SK-N-SH (cell line): Measurements from ENCODE around the gene CPNE4. TPM values are rescaled to one million over a fixed set of nuclear protein-coding genes. Genes with fewer than 3 reads are reported as not detected.

ENCODE experiments used
- CTCF ChIA-PET: fragments of 300-600, 350-600 bp; formaldehyde crosslinking; extraction: SDS; loops from one replicate; lab custom pipeline; 2021; lab: Yijun Ruan, JAX
- POLR2A ChIA-PET: fragments of 350-600 bp; sonication (Branson Sonifier 250); formaldehyde crosslinking; extraction: SDS; loops from one replicate; lab custom pipeline; 2020; ENCODE audit warnings: antibody characterized with exemption, inconsistent platforms; lab: Yijun Ruan, JAX
- DNase-seq: peaks from one replicate; pipeline ENCODE4 v3.0.0; 2012
- H2AFZ ChIP-seq: fragments of 200-600 bp; sonication (generic); 2 replicates; pipeline ENCODE4 v1.8.1; 2016; ENCODE audit warnings: antibody characterized with exemption, mild to moderate bottlenecking, low read depth
- H3F3A ChIP-seq: fragments of 200-600 bp; sonication (generic); replicated peaks from 2 replicates; pipeline ENCODE3; 2016; ENCODE audit warnings: antibody characterized with exemption, mild to moderate bottlenecking; ENCODE audit not compliant: insufficient read depth
- H3K27ac ChIP-seq, 2 experiments: fragments of 200-500 bp in 1 of 2; fragments of 200-600 bp in 1 of 2; sonication (Bioruptor generic) in 1 of 2; sonication (generic), shearing (Covaris generic) in 1 of 2; 2 replicates each; pipeline versions ENCODE4 v1.5.1 to v1.6.1; 2014 to 2016; ENCODE audit warnings: low read depth in 2 of 2, inconsistent platforms in 1 of 2, low read length in 1 of 2, mild to moderate bottlenecking in 1 of 2, mixed read lengths in 1 of 2
- H3K27me3 ChIP-seq: fragments of 200-600 bp; sonication (generic), shearing (Covaris generic); 2 replicates; pipeline ENCODE4 v1.6.1; 2016; ENCODE audit warnings: mixed run types; ENCODE audit not compliant: insufficient read depth
- H3K36me3 ChIP-seq, 2 experiments: fragments of 200-500 bp in 1 of 2; fragments of 200-600 bp in 1 of 2; sonication (Bioruptor generic) in 1 of 2; sonication (generic) in 1 of 2; replicated peaks in 1 of 2; 2 replicates each; pipeline versions ENCODE3 to v1.5.1; 2014 to 2016; ENCODE audit warnings: low read length in 1 of 2, mild to moderate bottlenecking in 1 of 2; ENCODE audit not compliant: insufficient read depth in 2 of 2, control insufficient read depth in 1 of 2
- H3K4me1 ChIP-seq, 2 experiments: fragments of 200-500 bp in 1 of 2; fragments of 200-600 bp in 1 of 2; sonication (Bioruptor generic) in 1 of 2; sonication (generic), shearing (Covaris generic) in 1 of 2; 2 replicates each; pipeline versions ENCODE4 v1.5.1 to v1.6.1; 2014 to 2016; ENCODE audit warnings: low read depth in 1 of 2, low read length in 1 of 2, mixed run types in 1 of 2; ENCODE audit not compliant: insufficient read depth in 2 of 2, control insufficient read depth in 1 of 2
- H3K4me2 ChIP-seq: fragments of 200-600 bp; sonication (generic), shearing (Covaris generic); 2 replicates; pipeline ENCODE4 v1.6.1; 2017; ENCODE audit warnings: mixed run types
- H3K4me3 ChIP-seq, 2 experiments: fragments of 200-500 bp in 1 of 2; fragments of 200-600 bp in 1 of 2; sonication (Bioruptor generic) in 1 of 2; sonication (generic), shearing (Covaris generic) in 1 of 2; 2 replicates each; pipeline versions ENCODE4 v1.5.1 to v1.8.1; 2014 to 2016; ENCODE audit warnings: low read depth in 2 of 2, inconsistent platforms in 1 of 2, low read length in 1 of 2, mild to moderate bottlenecking in 1 of 2, mixed read lengths in 1 of 2, moderate library complexity in 1 of 2
- H3K79me2 ChIP-seq: fragments of 200-600 bp; sonication (generic); 2 replicates; pipeline ENCODE4 v1.8.1; 2017; ENCODE audit warnings: mild to moderate bottlenecking; ENCODE audit not compliant: insufficient read depth
- H3K9ac ChIP-seq: fragments of 200-600 bp; sonication (generic); 2 replicates; pipeline ENCODE4 v1.6.1; 2017; ENCODE audit warnings: mixed run types
- H3K9me2 ChIP-seq: fragments of 200-600 bp; sonication (generic); 2 replicates; pipeline ENCODE4 v1.6.1; 2017; ENCODE audit warnings: mixed run types
- H3K9me3 ChIP-seq: fragments of 200-600 bp; sonication (generic); 2 replicates; pipeline ENCODE4 v1.6.1; 2017; ENCODE audit warnings: mixed run types, mild to moderate bottlenecking, moderate library complexity
- H4K20me1 ChIP-seq: fragments of 200-600 bp; sonication (generic); 2 replicates; pipeline ENCODE4 v1.6.1; 2017; ENCODE audit warnings: mild to moderate bottlenecking, mixed run types; ENCODE audit not compliant: insufficient read depth
- CHD2 ChIP-seq: fragments of 150-350 bp; IDR thresholded peaks from 2 replicates; pipeline ENCODE4 v1.6.1; 2018; ENCODE audit warnings: low read length; ENCODE audit not compliant: partially characterized antibody
- EP300 ChIP-seq, 2 experiments: IDR thresholded peaks; 2 replicates each; pipeline versions ENCODE4 v1.4.0 to v1.6.1; 2012; ENCODE audit warnings: borderline replicate concordance in 1 of 2, low read depth in 1 of 2, low read length in 1 of 2
- GATA2 ChIP-seq: sonication (generic); formaldehyde crosslinking; IDR thresholded peaks from 2 replicates; pipeline ENCODE4 v1.5.0; 2020; ENCODE audit warnings: mild to moderate bottlenecking, missing genetic modification reagents
- MEF2A ChIP-seq: IDR thresholded peaks from 2 replicates; pipeline ENCODE4 v1.4.0; 2012; ENCODE audit warnings: low read depth, borderline replicate concordance
- NFIC ChIP-seq: IDR thresholded peaks from 2 replicates; pipeline ENCODE4 v1.4.0; 2012; ENCODE audit warnings: borderline replicate concordance
- POLR2AphosphoS5 ChIP-seq: IDR thresholded peaks from 2 replicates; pipeline ENCODE4 v1.6.1; 2012; ENCODE audit warnings: low read depth, low read length
- RAD21 ChIP-seq: IDR thresholded peaks from 2 replicates; pipeline ENCODE4 v1.6.1; 2012; ENCODE audit warnings: mild to moderate bottlenecking, low read length
- RCOR1 ChIP-seq: fragments of 150-350 bp; IDR thresholded peaks from 2 replicates; pipeline ENCODE4 v1.6.1; 2017; ENCODE audit warnings: antibody characterized with exemption, low read length
- RFX5 ChIP-seq: IDR thresholded peaks from 2 replicates; pipeline ENCODE4 v1.6.1; 2012; ENCODE audit warnings: mild to moderate bottlenecking, improper control_type of control experiment, low read length
- SIN3A ChIP-seq: IDR thresholded peaks from 2 replicates; pipeline ENCODE4 v1.6.1; 2012; ENCODE audit warnings: low read depth, mild to moderate bottlenecking, low read length, moderate library complexity, borderline replicate concordance
- SMC3 ChIP-seq: IDR thresholded peaks from 2 replicates; pipeline ENCODE4 v1.6.1; 2012; ENCODE audit warnings: low read depth, low read length, improper control_type of control experiment
- TAF1 ChIP-seq: IDR thresholded peaks from 2 replicates; pipeline ENCODE4 v1.6.1; 2012; ENCODE audit warnings: low read depth, mild to moderate bottlenecking, low read length, moderate library complexity, borderline replicate concordance
- TCF12 ChIP-seq: IDR thresholded peaks from 2 replicates; pipeline ENCODE4 v1.4.0; 2012
- WGBS: methylation state at CpG from one replicate; pipeline ENCODE4 v1.1.6; 2017; ENCODE audit warnings: low lambda C conversion rate; 5-methylcytosine and 5-hydroxymethylcytosine counted together
- polyA plus RNA-seq, 3 experiments: library from polyadenylated mRNA; depleted of rRNA; stranded (reverse); fragments of >200 nt; gene quantifications; 2 replicates each; pipeline ENCODE4 v1.2.3, GENCODE V29; 2012
- TF ChIP-seq, protein P1 (sequence below): fragments of 150-350 bp; IDR thresholded peaks from 2 replicates; pipeline ENCODE4 v1.6.1; 2016; ENCODE audit warnings: mild to moderate bottlenecking, low read depth, low read length
- TF ChIP-seq, protein P2 (sequence below): fragments of 200-600 bp; sonication (generic); IDR thresholded peaks from 2 replicates; pipeline ENCODE4 v1.6.1; 2017; ENCODE audit warnings: antibody characterized with exemption, mild to moderate bottlenecking, moderate library complexity
- TF ChIP-seq, protein P3 (sequence below): IDR thresholded peaks from 2 replicates; pipeline ENCODE4 v1.6.1; 2012; ENCODE audit warnings: mild to moderate bottlenecking, low read depth, low read length, moderate library complexity
- TF ChIP-seq, protein P4 (sequence below): IDR thresholded peaks from 2 replicates; pipeline ENCODE4 v1.4.0; 2012; ENCODE audit warnings: low read depth, borderline replicate concordance

CPNE4 gene
- polyA plus RNA-seq, 1 of the 3 experiments (the other 2 are of a cell fraction), result not detected

DNA sequence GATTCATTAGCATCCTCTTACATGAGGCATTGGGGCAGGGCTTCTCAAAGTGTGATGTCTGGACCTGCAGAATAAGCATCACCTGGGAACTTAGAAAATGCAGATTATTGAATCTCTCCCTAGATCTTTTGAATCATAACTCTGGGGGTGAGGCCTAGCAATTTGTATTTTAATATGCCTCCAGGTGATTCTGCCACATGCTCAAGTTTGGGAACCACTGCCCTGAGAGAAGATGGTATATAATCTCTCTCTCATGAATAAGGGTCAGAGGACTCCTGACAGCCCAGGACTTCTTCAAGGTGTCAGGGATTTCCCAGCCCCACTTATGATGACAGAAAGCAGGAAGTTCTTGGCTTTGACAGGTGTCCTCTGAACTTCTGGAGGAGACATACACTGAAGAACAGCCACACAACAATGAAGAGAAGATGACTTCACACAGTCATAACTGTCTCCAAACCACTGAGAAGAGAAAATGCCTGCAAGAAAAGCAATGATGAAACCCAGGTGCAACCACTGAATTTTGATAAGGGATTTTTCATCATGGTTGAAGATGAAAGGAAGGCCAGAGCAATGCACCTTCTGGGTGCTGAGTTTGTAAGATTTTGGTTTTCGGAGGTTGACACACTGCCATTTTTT is 320.1 kb downstream of the CPNE4 start:
- 64% methylated on average over 1 of the region's 1 CpG for WGBS

DNA sequence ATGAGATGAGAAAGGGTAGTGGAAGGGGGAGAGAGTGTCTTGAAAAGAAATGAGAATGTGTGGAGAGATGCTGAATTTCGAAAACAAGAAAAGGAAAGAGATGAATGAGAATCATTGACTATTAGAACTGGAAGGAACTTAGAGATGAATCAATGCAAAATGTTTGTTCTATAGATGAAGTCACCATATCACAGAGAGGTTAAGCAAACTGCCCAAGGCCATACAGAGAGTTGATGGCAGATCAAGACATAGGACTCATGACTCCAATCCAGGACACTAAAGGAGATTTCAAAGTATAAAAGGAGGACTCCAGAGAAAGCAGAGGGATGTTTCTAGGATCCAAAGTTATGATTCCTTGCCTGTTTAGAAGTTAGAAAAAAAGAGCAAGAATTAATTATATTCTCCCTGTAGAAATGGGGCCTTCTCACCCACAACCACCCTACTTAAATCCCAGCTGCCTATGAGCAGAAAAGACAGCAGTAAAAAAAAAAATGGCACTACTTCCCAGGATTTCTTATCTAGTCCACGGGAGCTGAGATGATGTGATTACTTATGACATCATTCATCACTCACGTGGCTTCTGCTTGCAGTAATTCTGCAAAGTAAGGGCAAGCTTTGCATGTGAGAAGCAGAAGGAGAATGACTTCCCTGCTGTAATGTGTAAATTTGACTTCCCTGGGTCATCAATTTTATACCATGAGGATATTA is 321.2 kb downstream of the CPNE4 start:
- peaks cover 0 to 5% of the 10 kb centered on the region in 2 experiments; a peak in 2 of 4 replicates for H3K4me1 ChIP-seq
- WGBS, result 12% methylated on average over 3 of the region's 3 CpGs
- DNase-seq, result no peak
- no peak overlapping the region for H3K4me2 ChIP-seq
- H3K36me3 ChIP-seq, result no peaks in the 10 kb centered on the region
- no peaks in the 10 kb centered on the region for H3K27me3 ChIP-seq
- ChIA-PET CTCF (interaction anchor here (1.4 kb wide), 1 partner anchor 12 kb away, joined by 4 read pairs; no protein-coding TSS in a partner anchor), POLR2A (no interaction called here)
- H2AFZ ChIP-seq, result no peak overlapping the region
- H4K20me1 ChIP-seq, result no peaks in the 10 kb centered on the region
- no peak overlapping the region for H3K27ac ChIP-seq
- no peaks in the 10 kb centered on the region for H3F3A ChIP-seq
- H3K79me2 ChIP-seq, result no peaks in the 10 kb centered on the region
- no peak overlapping the region for H3K9ac ChIP-seq
- H3K4me3 ChIP-seq, result no peak overlapping the region
- no peaks in the 10 kb centered on the region for H3K9me2 ChIP-seq
- no peaks in the 10 kb centered on the region for H3K9me3 ChIP-seq
- TF ChIP-seq MEF2A (no peak), SIN3A (no peak), TAF1 (no peak), RFX5 (no peak), RAD21 (no peak), GATA2 (CRISPR knock-in tag) (no peak), EP300 (IDR thresholded peaks at IDR 0.05; ENCODE audit: borderline replicate concordance in 1 of 2, low read depth in 1 of 2, low read length in 1 of 2) (no peak), POLR2AphosphoS5 (no peak), SMC3 (no peak), TCF12 (no peak), RCOR1 (no peak), CHD2 (no peak)
- TF ChIP-seq, protein P1, sequence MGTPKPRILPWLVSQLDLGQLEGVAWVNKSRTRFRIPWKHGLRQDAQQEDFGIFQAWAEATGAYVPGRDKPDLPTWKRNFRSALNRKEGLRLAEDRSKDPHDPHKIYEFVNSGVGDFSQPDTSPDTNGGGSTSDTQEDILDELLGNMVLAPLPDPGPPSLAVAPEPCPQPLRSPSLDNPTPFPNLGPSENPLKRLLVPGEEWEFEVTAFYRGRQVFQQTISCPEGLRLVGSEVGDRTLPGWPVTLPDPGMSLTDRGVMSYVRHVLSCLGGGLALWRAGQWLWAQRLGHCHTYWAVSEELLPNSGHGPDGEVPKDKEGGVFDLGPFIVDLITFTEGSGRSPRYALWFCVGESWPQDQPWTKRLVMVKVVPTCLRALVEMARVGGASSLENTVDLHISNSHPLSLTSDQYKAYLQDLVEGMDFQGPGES, result no peak
- TF ChIP-seq, protein P2, sequence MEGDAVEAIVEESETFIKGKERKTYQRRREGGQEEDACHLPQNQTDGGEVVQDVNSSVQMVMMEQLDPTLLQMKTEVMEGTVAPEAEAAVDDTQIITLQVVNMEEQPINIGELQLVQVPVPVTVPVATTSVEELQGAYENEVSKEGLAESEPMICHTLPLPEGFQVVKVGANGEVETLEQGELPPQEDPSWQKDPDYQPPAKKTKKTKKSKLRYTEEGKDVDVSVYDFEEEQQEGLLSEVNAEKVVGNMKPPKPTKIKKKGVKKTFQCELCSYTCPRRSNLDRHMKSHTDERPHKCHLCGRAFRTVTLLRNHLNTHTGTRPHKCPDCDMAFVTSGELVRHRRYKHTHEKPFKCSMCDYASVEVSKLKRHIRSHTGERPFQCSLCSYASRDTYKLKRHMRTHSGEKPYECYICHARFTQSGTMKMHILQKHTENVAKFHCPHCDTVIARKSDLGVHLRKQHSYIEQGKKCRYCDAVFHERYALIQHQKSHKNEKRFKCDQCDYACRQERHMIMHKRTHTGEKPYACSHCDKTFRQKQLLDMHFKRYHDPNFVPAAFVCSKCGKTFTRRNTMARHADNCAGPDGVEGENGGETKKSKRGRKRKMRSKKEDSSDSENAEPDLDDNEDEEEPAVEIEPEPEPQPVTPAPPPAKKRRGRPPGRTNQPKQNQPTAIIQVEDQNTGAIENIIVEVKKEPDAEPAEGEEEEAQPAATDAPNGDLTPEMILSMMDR, result no peak
- TF ChIP-seq, protein P3, sequence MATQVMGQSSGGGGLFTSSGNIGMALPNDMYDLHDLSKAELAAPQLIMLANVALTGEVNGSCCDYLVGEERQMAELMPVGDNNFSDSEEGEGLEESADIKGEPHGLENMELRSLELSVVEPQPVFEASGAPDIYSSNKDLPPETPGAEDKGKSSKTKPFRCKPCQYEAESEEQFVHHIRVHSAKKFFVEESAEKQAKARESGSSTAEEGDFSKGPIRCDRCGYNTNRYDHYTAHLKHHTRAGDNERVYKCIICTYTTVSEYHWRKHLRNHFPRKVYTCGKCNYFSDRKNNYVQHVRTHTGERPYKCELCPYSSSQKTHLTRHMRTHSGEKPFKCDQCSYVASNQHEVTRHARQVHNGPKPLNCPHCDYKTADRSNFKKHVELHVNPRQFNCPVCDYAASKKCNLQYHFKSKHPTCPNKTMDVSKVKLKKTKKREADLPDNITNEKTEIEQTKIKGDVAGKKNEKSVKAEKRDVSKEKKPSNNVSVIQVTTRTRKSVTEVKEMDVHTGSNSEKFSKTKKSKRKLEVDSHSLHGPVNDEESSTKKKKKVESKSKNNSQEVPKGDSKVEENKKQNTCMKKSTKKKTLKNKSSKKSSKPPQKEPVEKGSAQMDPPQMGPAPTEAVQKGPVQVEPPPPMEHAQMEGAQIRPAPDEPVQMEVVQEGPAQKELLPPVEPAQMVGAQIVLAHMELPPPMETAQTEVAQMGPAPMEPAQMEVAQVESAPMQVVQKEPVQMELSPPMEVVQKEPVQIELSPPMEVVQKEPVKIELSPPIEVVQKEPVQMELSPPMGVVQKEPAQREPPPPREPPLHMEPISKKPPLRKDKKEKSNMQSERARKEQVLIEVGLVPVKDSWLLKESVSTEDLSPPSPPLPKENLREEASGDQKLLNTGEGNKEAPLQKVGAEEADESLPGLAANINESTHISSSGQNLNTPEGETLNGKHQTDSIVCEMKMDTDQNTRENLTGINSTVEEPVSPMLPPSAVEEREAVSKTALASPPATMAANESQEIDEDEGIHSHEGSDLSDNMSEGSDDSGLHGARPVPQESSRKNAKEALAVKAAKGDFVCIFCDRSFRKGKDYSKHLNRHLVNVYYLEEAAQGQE, result no peak
- TF ChIP-seq, protein P4, sequence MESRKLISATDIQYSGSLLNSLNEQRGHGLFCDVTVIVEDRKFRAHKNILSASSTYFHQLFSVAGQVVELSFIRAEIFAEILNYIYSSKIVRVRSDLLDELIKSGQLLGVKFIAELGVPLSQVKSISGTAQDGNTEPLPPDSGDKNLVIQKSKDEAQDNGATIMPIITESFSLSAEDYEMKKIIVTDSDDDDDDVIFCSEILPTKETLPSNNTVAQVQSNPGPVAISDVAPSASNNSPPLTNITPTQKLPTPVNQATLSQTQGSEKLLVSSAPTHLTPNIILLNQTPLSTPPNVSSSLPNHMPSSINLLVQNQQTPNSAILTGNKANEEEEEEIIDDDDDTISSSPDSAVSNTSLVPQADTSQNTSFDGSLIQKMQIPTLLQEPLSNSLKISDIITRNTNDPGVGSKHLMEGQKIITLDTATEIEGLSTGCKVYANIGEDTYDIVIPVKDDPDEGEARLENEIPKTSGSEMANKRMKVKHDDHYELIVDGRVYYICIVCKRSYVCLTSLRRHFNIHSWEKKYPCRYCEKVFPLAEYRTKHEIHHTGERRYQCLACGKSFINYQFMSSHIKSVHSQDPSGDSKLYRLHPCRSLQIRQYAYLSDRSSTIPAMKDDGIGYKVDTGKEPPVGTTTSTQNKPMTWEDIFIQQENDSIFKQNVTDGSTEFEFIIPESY, result no peak

More for the DNA sequence above, 320.1 kb downstream of the CPNE4 start:
- Histone ChIP-seq H3K4me3 (no peak overlapping the region), H3K9me3 (no peaks in the 10 kb centered on the region), H4K20me1 (no peaks in the 10 kb centered on the region), H3F3A (no peaks in the 10 kb centered on the region), H3K4me2 (no peak overlapping the region), H3K79me2 (no peaks in the 10 kb centered on the region), H3K4me1 (peaks cover 0 to 5% of the 10 kb centered on the region in 2 experiments; a peak in 2 of 4 replicates), H3K27me3 (no peaks in the 10 kb centered on the region), H3K9ac (no peak overlapping the region), H3K9me2 (no peaks in the 10 kb centered on the region), H3K36me3 (no peaks in the 10 kb centered on the region), H3K27ac (no peak overlapping the region), H2AFZ (no peak overlapping the region)
- TF ChIP-seq EP300 (IDR thresholded peaks at IDR 0.05; ENCODE audit: borderline replicate concordance in 1 of 2, low read depth in 1 of 2, low read length in 1 of 2), result no peak
- TF ChIP-seq NFIC, result no peak
- no peak for TF ChIP-seq GATA2 (CRISPR knock-in tag)
- no peak for DNase-seq
- POLR2A ChIA-PET, result no interaction called here
- CTCF ChIA-PET, result interaction anchor here (0.7 to 1.4 kb wide), 2 partner anchors 9 to 11 kb away, joined by 3 to 4 read pairs; no protein-coding TSS in a partner anchor
